Psoas muscle (tissue), 8 donors: ENCODE data around the gene NTRK2. TPM values are rescaled to one million over a fixed set of nuclear protein-coding genes. Genes with fewer than 3 reads are reported as not detected.

Source experiments
- ATAC-seq, 4 donors: fragments of 200-7000 bp; cut with Tn5 transposase; one replicate each; pipeline ENCODE4 v1.9.1; 2020; ENCODE audit warnings: moderate library complexity in 3 of 4, mild to moderate bottlenecking in 2 of 4
- DNase-seq, 2 donors: peaks; one replicate each; pipeline ENCODE4 v3.0.0-alpha.2; 2020
- H3K27ac ChIP-seq: fragments of 200-600 bp; one replicate; pipeline ENCODE4 v1.8.0; 2022
- H3K27me3 ChIP-seq, 3 donors: fragments of 200-600 bp in 1 of 3; one replicate each; pipeline versions ENCODE4 v1.6.1 to v1.8.0; 2013 to 2022; ENCODE audit warnings: low read length in 2 of 3, mild to moderate bottlenecking in 2 of 3, moderate library complexity in 1 of 3; ENCODE audit not compliant: insufficient read depth in 3 of 3
- H3K36me3 ChIP-seq, 2 donors: fragments of 200-600 bp in 1 of 2; one replicate each; pipeline versions ENCODE4 v1.6.1 to v1.8.0; 2013 to 2022; ENCODE audit warnings: low read depth in 1 of 2, mild to moderate bottlenecking in 1 of 2, moderate library complexity in 1 of 2; ENCODE audit not compliant: insufficient read depth in 1 of 2
- H3K4me1 ChIP-seq: fragments of 200-600 bp; one replicate; pipeline ENCODE4 v1.8.0; 2022
- H3K4me3 ChIP-seq: fragments of 200-600 bp; one replicate; pipeline ENCODE4 v1.8.0; 2022; ENCODE audit warnings: mild to moderate bottlenecking
- H3K9me3 ChIP-seq: fragments of 200-600 bp; one replicate; pipeline ENCODE4 v1.8.0; 2022
- CTCF ChIP-seq: fragments of 200-600 bp; IDR thresholded peaks from one replicate; pipeline ENCODE4 v1.8.0; 2022; ENCODE audit warnings: antibody characterized with exemption
- WGBS, 3 donors: extraction: QIAGEN DNeasy Blood & Tissue Kit; methylation state at CpG; one replicate each; pipeline versions ENCODE4 v1.1.6 to v1.1.7; 2013; 5-methylcytosine and 5-hydroxymethylcytosine counted together
- intact Hi-C, 2 donors: fragments of 100-400 bp; cut with DNase I; formaldehyde crosslinking; loops; one replicate each; pipeline versions ENCODE4 v1.11.0 to v1.14.2; 2022
- polyA plus RNA-seq, 3 donors: library from polyadenylated mRNA; stranded (reverse); fragments of 200-250 nt; gene quantifications; one replicate each; pipeline ENCODE4 v1.2.3, GENCODE V29; 2013
- total RNA-seq, 4 donors: library from RNA; stranded (reverse); fragmentation: NEBNext Ultra II Directional in 2 of 4; extraction: Animal tissue kit (Norgen Biotek cat#: 25700) in 2 of 4; gene quantifications; one replicate each; pipeline versions ENCODE4 v1.2.1 to v1.2.4, GENCODE V29; 2021 to 2023
- donor health status: healthy with polysubstance abuse.
- donor health status: DM: no; HTN: no; CAD: no; lungs with moderate emphysema.
- donor health status: Bipolar disorder and iron deficiency.
- donor health status: healthy.
- donor health status: DM: yes; HTN: yes; CAD: no.
- donor health status: DM: no; HTN: no; CAD: no.
- donor health status: DM: no; HTN: no; CAD: no.
- donor health status: DM: yes; HTN: yes; CAD: no.

The NTRK2 gene
- total and polyA plus RNA-seq, 7 donors, result 0.46 to 3.6 (median 1.4) TPM

- intact Hi-C loops, result no loop called here
- H3K27ac ChIP-seq, result no peak overlapping the region
- TF ChIP-seq CTCF, result no peak
- DNase-seq (no peak), ATAC-seq (no peak)
- 83 to 90% (median 86%) methylated on average over 2 of the region's 2 CpGs for WGBS, 3 donors
- no peaks in the 10 kb centered on the region for H3K36me3 ChIP-seq
- H3K4me3 ChIP-seq, result no peak overlapping the region
- H3K27me3 ChIP-seq, result no peaks in the 10 kb centered on the region
- H3K4me1 ChIP-seq, result no peaks in the 10 kb centered on the region
- H3K9me3 ChIP-seq, result no peaks in the 10 kb centered on the region
Observed at GRCh38 chr9:84880835-84881234, 211.3 kb downstream of the NTRK2 start.

GRCh38 chr9:84886866-84887265 is 217.3 kb downstream of the NTRK2 start:
- intact Hi-C loops, result no loop called here
- WGBS, 3 donors, result 90 to 92% (median 92%) methylated on average over 8 of the region's 8 CpGs

GRCh38 chr9:84891924-84892323 is 222.4 kb downstream of the NTRK2 start:
- no peak overlapping the region for H3K27ac ChIP-seq
- DNase-seq, result no peak
- intact Hi-C loops, result no loop called here
- H3K9me3 ChIP-seq, result no peaks in the 10 kb centered on the region
- no peak for ATAC-seq
- H3K4me1 ChIP-seq, result no peaks in the 10 kb centered on the region
- H3K36me3 ChIP-seq, result no peaks in the 10 kb centered on the region
- H3K4me3 ChIP-seq, result no peak overlapping the region
- TF ChIP-seq CTCF, result no peak
- 37 to 41% (median 38%) methylated on average over 1 of the region's 1 CpG for WGBS, 3 donors
- no peaks in the 10 kb centered on the region for H3K27me3 ChIP-seq

More at GRCh38 chr9:84886866-84887265, 217.3 kb downstream of the NTRK2 start:
- no peaks in the 10 kb centered on the region for H3K4me1 ChIP-seq
- no peak overlapping the region for H3K4me3 ChIP-seq
- no peaks in the 10 kb centered on the region for H3K9me3 ChIP-seq
- DNase-seq (no peak), ATAC-seq (no peak)
- no peaks in the 10 kb centered on the region for H3K36me3 ChIP-seq
- H3K27me3 ChIP-seq, result no peaks in the 10 kb centered on the region
- no peak overlapping the region for H3K27ac ChIP-seq
- TF ChIP-seq CTCF, result no peak

- DNase-seq, result no peak
- Histone ChIP-seq H3K36me3 (no peaks in the 10 kb centered on the region), H3K4me1 (no peaks in the 10 kb centered on the region), H3K9me3 (no peaks in the 10 kb centered on the region), H3K27ac (no peak overlapping the region), H3K4me3 (no peak overlapping the region), H3K27me3 (no peaks in the 10 kb centered on the region)
- intact Hi-C loops, result no loop called here
- no peak for ATAC-seq
- WGBS, 3 donors, result 66 to 71% (median 68%) methylated on average over 13 of the region's 13 CpGs
- TF ChIP-seq CTCF, result no peak
Observed at GRCh38 chr9:84893419-84894128, 224.0 kb downstream of the NTRK2 start.

- Histone ChIP-seq H3K27ac (no peak overlapping the region), H3K4me1 (no peaks in the 10 kb centered on the region), H3K36me3 (no peaks in the 10 kb centered on the region), H3K27me3 (no peaks in the 10 kb centered on the region), H3K4me3 (no peak overlapping the region), H3K9me3 (no peaks in the 10 kb centered on the region)
- ATAC-seq, result no peak
- no peak for TF ChIP-seq CTCF
- intact Hi-C loops, result no loop called here
- DNase-seq, result no peak
- 58 to 76% (median 76%) methylated on average over 2 of the region's 2 CpGs for WGBS, 3 donors
Observed at GRCh38 chr9:84894859-84895258, 225.3 kb downstream of the NTRK2 start.
